ENCODE results near the gene GAB1.

GRCh38 chr4:143397887-143398286, 61.2 kb downstream of the GAB1 start:
- TF ChIP-seq CTCF (IDR thresholded peaks at IDR 0.05) (no peak), POLR2A (IDR thresholded peaks at IDR 0.05) (no peak)
